Body of pancreas (tissue), 4 donors: ENCODE measurements around the gene SPATA46. TPM values are rescaled to one million over a fixed set of nuclear protein-coding genes. Genes with fewer than 3 reads are reported as not detected.

Experiments used
- ATAC-seq: fragments of 150-250 bp; one replicate; pipeline ENCODE4 v1.9.1; 2016
- DNase-seq, 4 donors: peaks; one replicate each; pipeline ENCODE4 v3.0.0-alpha.2; 2019
- H3K27ac ChIP-seq, 4 donors: fragments of 200-600 bp; sonication (generic); 1 replicate in 3 of 4; 2 replicates in 1 of 4; pipeline versions ENCODE4 v1.5.1 to v1.6.1; 2016 to 2019; ENCODE audit warnings: mild to moderate bottlenecking in 1 of 4, mixed read lengths in 1 of 4, moderate library complexity in 1 of 4
- H3K27me3 ChIP-seq, 2 donors: fragments of 200-600 bp; sonication (generic); one replicate each; pipeline ENCODE4 v1.6.0; 2016; ENCODE audit warnings: mild to moderate bottlenecking in 1 of 2
- H3K36me3 ChIP-seq, 2 donors: fragments of 200-600 bp; sonication (generic); replicated peaks in 1 of 2; 2 replicates each; pipeline ENCODE4 v1.5.1; 2016; ENCODE audit warnings: low read depth in 2 of 2; ENCODE audit not compliant: insufficient read depth in 1 of 2
- H3K4me1 ChIP-seq: fragments of 200-600 bp; sonication (generic); one replicate; pipeline ENCODE4 v1.6.0; 2016
- H3K4me3 ChIP-seq, 2 donors: fragments of 200-600 bp; sonication (generic); 1 replicate in 1 of 2; 2 replicates in 1 of 2; pipeline ENCODE4 v1.5.1; 2016 to 2019
- H3K9me3 ChIP-seq, 3 donors: fragments of 200-600 bp; sonication (generic); 1 replicate in 2 of 3; 2 replicates in 1 of 3; pipeline ENCODE4 v1.5.1; 2016
- CTCF ChIP-seq, 7 experiments: fragments of 450-650 bp in 4 of 7; fragments of 200-600 bp in 3 of 7; sonication (generic) in 3 of 7; IDR thresholded peaks; one replicate each; pipeline ENCODE4 v1.5.1; 2016 to 2019; ENCODE audit warnings: antibody characterized with exemption in 7 of 7
- POLR2A ChIP-seq, 3 donors: fragments of 450-650 bp; IDR thresholded peaks; one replicate each; pipeline ENCODE4 v1.6.1; 2016; ENCODE audit warnings: antibody characterized with exemption in 3 of 3, mild to moderate bottlenecking in 2 of 3
- WGBS, 2 donors: methylation state at CpG; one replicate each; pipeline ENCODE4 v1.1.5; 2017; 5-methylcytosine and 5-hydroxymethylcytosine counted together
- intact Hi-C: fragments of 100-400 bp; cut with DNase I; formaldehyde crosslinking; loops from one replicate; pipeline ENCODE4 v1.15.1; 2023
- total RNA-seq, 2 donors: library from RNA; depleted of rRNA; stranded (reverse); fragments of >200 nt; gene quantifications; one replicate each; pipeline ENCODE4 v1.1.0, GENCODE V29; 2016

SPATA46 gene
- total RNA-seq, 2 donors from 2014 or later, result not detected

GRCh38 chr1:162406811-162407210 lies 30.2 kb upstream of the SPATA46 start:
- ATAC-seq, result no peak
- Histone ChIP-seq H3K36me3 (no peaks in the 10 kb centered on the region), H3K9me3 (no peaks in the 10 kb centered on the region), H3K27ac (no peak overlapping the region), H3K27me3 (no peaks in the 10 kb centered on the region), H3K4me3 (no peak overlapping the region), H3K4me1 (no peaks in the 10 kb centered on the region)
- intact Hi-C loops, result no loop called here
- DNase-seq, result no peak
- WGBS, 2 donors, result 72 to 83% methylated on average over 2 of the region's 2 CpGs
- TF ChIP-seq POLR2A (IDR thresholded peaks at IDR 0.05) (no peak), CTCF (IDR thresholded peaks at IDR 0.05) (no peak)

- TF ChIP-seq CTCF (IDR thresholded peaks at IDR 0.05) (no peak), POLR2A (IDR thresholded peaks at IDR 0.05) (no peak)
- no peak overlapping the region for H3K27ac ChIP-seq
- H3K4me1 ChIP-seq, result no peaks in the 10 kb centered on the region
- ATAC-seq, result no peak
- H3K4me3 ChIP-seq, result no peak overlapping the region
- H3K27me3 ChIP-seq, result no peaks in the 10 kb centered on the region
- intact Hi-C loops, result no loop called here
- 56 to 58% methylated on average over 5 of the region's 5 CpGs for WGBS, 2 donors
- DNase-seq, result no peak
- no peaks in the 10 kb centered on the region for H3K9me3 ChIP-seq
- H3K36me3 ChIP-seq, result no peaks in the 10 kb centered on the region
These were observed 29.1 kb upstream of the SPATA46 start for GRCh38 chr1:162405800-162406199.

- ATAC-seq (no peak), DNase-seq (no peak)
- Histone ChIP-seq H3K36me3 (no peaks in the 10 kb centered on the region), H3K27ac (no peak overlapping the region), H3K27me3 (no peaks in the 10 kb centered on the region), H3K9me3 (no peaks in the 10 kb centered on the region), H3K4me3 (no peak overlapping the region), H3K4me1 (no peaks in the 10 kb centered on the region)
- intact Hi-C loops, result no loop called here
- 58 to 65% methylated on average over 5 of the region's 5 CpGs for WGBS, 2 donors
- TF ChIP-seq CTCF (IDR thresholded peaks at IDR 0.05), result no peak
- TF ChIP-seq POLR2A (IDR thresholded peaks at IDR 0.05), result no peak
These were observed 28.0 kb upstream of the SPATA46 start for GRCh38 chr1:162404550-162405160.

DNA sequence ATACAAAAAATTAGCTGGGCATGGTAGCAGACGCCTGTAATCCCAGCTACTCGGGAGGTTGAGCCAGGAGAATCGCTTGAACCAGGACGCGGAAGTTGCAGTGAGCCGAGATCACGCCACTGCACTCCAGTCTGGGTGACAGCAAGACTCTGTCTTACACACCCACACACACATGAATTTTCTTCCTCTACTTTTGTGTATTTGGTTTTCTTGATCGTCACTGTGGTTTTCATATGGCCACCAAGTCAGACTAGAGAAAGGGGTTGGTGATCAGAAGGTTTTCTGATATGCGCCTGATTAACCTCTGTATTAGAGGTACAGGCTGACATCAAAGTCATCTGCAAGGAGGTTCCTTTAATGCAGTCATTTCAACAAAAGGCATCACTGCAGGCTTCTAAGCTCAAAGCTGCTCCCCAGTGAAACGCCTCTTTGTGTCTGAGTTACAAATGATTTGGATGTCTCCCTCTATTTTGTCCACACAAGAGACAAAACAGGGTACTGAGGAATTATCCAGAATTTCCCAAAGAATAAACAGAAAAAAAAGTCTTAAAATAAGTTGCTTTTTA lies 24.2 kb upstream of the SPATA46 start:
- Histone ChIP-seq H3K27ac (no peak overlapping the region), H3K36me3 (no peaks in the 10 kb centered on the region), H3K4me1 (no peaks in the 10 kb centered on the region), H3K9me3 (no peaks in the 10 kb centered on the region), H3K27me3 (no peaks in the 10 kb centered on the region), H3K4me3 (no peak overlapping the region)
- no peak for TF ChIP-seq CTCF (IDR thresholded peaks at IDR 0.05)
- no peak for TF ChIP-seq POLR2A (IDR thresholded peaks at IDR 0.05)
- WGBS, 2 donors, result 74 to 83% methylated on average over 10 of the region's 10 CpGs
- no peak for ATAC-seq
- intact Hi-C loops, result no loop called here
- DNase-seq, result no peak

DNA sequence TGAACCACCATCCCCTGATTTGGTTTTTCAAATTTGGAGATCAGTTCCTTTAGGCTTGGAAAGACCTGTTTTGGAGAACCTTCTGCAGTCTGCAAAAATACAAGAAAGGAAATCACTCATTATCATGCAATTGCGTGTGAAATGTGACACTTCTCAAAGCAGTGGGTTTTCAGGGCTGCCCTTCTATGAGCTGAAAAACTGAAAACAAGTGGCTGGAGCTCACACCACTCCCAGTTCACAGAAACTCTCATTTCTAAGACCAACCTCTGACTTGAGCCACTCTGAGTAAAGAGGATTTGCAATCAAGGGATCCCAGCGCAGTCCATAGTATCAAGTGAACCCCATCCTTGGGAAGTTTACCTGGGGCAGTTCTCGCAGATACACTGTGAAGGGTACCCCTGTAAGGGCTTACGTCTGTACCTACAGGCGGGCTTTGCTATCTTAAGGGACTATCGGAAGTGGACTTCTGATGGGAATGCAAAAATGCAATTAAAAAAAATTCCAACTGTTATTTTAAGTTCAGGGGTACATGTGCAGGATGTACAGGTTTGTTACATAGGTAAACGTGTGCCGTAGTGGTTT lies 22.4 kb upstream of the SPATA46 start:
- no peak for DNase-seq
- no peaks in the 10 kb centered on the region for H3K27me3 ChIP-seq
- no peak overlapping the region for H3K4me3 ChIP-seq
- H3K4me1 ChIP-seq, result no peaks in the 10 kb centered on the region
- no peaks in the 10 kb centered on the region for H3K9me3 ChIP-seq
- 68 to 72% methylated on average over 6 to 8 of the region's 8 CpGs for WGBS, 2 donors
- TF ChIP-seq POLR2A (IDR thresholded peaks at IDR 0.05) (no peak), CTCF (IDR thresholded peaks at IDR 0.05) (no peak)
- ATAC-seq, result no peak
- intact Hi-C loops, result no loop called here
- no peaks in the 10 kb centered on the region for H3K36me3 ChIP-seq
- H3K27ac ChIP-seq, result no peak overlapping the region
